T-helper 1 cell (primary cell): ENCODE results near the gene LYSMD2.

Experiments used
- DNase-seq, 5 donors: peaks; one replicate each; pipeline ENCODE4 v3.0.0-alpha.2; 2012 to 2020

LYSMD2 gene

DNA sequence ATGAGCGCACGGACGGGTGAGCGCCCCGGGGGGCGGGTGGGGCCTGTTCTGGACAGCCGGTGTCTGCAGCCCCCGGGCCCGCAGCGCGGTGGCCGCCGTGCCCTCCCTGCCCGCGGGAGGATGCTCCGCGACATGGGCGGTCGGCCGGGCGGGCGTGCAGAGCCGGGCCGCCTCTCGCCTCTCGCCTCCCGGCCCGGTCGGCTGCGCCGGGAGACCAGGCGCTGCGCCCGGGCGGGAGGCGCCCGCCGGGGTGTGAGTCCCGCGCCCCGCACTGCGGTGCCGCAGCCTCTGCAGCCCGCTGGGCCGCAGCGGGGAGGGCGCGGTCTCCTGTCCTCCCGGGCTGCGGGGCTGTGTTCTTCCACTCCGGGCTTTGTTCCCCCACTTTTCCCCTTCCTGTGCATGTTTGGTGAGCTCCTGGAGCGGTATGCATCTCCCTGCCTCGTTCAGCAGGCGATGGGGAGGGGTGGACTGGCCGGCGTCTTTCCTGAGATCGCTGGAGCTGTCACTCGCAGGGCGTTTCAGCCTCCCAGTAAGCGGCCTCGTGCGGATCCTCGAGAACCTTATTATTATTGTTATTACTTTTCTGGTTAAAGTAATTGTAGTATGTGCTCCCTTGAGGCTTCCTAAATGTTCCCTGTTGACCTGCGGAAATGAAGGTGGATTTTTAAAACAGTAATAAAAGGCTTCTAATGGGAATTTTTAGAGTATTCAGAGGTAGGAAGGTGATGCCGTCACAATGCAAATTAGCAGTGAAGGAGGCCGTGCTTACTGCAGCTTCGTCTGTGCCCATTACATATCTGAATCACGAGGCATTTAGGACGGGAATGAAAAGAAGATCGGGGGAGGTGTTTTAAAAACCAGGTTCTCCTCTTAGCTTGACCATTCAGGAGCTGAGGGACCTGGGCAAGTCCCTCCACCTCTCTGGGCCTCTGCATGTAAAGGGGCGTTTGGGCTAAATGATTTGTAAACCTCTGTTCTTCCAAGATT is 14.5 kb upstream of the LYSMD2 start:
- no peak for DNase-seq

DNA sequence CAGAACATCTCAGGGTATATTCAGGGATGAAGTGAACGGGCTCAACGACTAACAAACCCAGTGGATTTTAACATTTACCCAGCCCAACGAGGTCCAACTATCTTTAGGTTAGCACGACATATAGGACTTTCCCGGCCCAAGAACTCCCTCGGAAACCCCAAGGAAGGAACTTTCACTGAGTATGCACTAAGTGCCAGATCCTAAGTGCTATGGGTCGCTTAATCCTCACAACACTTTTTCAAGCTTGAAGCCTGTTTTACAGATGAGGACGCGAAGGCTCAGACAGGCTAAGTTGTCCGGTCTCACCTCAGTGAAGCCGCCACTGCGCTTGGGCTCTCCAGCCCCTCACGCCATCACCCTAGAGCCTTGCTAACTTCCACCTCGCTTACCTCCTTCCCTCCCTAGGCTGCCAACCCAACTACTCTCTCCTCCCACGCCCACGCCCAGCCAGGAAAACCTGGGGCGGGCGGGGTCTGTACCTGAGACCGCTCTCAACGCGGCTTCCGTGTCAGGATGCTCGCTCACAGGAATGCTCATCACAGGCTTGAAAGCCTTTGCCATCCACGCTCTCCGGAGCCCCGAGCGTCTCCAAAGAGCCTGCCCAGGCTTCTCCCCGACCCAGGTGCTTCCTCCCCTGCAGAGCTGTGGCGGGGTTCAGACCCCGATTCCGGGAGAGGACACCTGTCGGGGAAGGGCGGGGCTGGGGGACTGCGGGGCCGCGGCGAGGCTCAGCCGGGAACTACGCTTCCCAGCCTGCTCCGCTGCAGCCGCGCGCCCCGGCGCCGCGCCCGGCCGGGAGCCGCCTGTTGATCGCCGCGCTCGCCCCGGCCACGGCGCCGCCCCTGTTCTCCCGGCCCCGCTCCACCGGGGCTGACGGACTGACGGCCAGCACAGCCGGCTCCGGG is 13.6 kb upstream of the LYSMD2 start, which contains the start of gene TMOD2:
TMOD2 (plus strand) TSS at position 806 of the 905 bp plus-strand sequence. CDS start 14,845 bp downstream, outside the sequence.
- peak in 4 of 5 donors; percentile 18 to 39 (median 28) for DNase-seq

DNA sequence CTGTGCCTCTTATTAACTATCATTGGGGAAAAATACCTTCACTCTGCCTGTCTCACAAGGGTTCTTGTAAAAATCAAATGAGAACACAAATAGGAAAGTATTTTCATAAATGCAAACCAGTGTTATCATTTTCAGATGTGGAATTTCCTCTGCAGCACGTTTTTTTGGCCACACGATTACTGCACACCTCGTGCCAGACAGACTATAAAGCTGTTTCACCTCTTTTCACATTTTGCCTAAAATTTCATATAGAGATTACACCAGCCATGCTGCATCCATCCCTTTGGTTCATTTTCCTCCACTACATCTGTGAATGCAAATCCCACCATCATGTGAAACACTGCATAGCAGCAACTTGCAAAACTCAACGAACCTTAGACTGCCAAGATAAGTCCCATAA is 12.7 kb upstream of the LYSMD2 start:
- no peak for DNase-seq

DNA sequence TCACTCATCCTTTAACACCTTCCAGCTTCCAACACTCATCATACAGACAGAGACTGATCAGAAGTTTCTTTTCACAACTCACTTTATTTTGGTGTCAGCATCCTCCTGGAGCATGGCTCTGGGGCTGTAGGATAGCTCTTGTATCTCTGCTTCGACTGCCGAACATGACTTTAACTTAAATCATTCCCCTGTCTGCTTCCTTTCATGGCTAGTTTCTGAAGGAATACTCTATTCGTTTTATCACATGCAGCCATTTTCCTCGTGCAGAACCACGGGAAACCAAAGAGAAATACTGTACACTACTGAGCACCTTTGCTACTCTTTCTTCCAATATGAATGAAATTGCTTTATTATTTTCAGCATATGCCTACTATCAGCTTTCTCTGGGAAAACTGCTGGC is 11.9 kb upstream of the LYSMD2 start:
- no peak for DNase-seq

DNA sequence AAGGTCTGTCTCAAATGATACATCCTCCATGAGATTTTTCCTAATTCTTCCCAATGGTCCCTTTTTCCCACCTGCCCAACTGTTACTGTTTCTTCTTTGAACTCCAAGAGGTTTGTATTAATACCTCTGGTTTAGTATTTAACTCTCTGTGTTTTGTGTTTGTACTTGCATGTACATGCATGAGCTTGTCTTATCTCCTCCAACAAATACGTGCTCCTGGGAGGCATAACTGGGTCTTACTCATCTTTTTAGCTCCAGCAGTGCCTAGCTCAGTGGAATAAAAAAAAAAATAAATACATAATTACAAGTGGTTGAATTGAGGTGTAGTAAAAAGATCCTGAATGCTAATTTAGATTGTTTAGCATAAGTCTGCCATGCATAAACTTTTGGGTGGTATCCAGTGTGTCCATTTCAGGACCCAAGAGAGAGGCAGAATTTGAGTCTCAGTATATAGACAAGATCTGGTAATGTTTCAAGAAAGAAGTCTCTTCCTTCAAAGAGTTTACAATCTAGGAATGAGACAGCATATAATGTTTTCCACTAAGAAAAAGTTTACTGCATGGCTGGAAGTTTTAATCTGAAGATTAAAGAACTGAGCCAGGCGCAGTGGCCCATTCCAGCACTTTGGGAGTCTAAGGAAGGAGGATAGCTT is 1.7 kb upstream of the LYSMD2 start:
- DNase-seq, result no peak

DNA sequence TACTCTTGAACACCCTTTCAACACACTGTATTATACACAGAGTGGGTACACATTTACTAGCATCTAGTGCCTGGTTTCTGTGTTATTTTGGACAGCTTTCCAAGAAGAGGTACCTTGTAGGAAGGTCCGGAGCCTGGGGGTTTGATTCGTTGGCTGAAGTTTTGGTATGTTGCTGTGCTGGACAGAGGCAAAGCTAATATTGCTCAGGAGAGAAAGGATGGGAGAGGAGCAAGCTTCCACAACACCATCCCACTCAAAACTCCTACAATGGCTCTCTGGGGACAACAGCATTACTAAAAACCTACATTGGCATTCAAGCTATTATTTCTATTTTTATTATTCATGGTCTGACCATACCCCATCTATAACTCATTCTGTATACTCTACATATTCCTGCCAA is 1.1 kb upstream of the LYSMD2 start:
- no peak for DNase-seq

DNA sequence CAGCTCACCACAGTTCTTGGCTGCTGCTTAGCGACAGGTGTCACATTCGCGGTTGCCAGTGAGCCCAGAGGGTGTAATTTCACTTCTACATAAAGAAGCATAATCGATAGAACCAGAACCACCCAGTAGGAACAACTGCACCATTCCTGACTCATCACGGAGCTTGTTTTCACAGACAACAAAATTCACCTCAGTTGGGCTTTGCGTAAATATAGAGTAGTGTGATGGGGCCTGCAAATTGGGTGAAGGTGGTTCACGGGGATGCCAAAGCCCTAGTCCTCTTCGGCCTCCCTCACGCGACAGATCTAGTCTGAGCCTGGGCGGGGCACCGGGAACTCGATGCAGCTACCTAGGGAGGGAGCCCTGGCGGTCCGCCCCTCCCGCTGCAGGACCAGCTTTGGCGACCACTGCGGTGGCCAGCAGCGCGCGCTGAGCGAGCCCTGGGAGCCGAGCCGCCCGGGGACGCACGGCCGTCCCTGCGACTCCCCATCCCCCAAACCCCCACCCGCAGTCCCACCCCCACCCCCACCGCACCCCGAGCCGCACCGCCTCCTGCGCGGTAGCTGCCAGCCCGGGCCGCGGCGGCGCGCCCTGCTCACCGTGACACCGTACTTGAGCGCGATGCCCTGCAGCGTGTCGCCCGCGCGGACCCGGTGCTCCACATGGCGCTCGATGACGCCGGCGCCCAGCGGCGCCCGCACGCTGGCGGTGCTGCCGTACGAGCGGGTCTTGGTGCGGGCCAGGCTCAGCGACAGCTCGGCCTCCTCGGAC is 519 bp downstream of the LYSMD2 start:
- peak; percentile 29 to 52 (median 47) for DNase-seq

DNA sequence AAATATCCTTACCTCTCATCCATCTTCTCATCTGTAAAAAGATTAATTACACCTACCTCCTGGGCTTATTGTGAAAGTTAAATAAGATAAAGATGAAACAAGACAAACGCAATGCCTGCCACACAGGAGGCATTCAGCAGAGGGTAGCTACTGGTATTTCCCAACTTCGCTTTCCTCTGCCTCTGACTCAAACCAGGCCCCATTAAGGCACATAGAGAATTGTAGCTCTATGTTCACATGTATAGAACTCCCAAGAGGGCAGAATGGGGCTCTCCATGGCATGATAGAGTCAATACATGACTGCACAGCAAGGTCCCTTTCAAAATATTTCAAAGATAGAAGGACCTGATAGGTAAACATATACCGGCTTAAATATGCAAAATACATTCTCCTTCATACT is 1.4 kb downstream of the LYSMD2 start:
- DNase-seq, result peak in 1 of 5 donors; percentile 41

DNA sequence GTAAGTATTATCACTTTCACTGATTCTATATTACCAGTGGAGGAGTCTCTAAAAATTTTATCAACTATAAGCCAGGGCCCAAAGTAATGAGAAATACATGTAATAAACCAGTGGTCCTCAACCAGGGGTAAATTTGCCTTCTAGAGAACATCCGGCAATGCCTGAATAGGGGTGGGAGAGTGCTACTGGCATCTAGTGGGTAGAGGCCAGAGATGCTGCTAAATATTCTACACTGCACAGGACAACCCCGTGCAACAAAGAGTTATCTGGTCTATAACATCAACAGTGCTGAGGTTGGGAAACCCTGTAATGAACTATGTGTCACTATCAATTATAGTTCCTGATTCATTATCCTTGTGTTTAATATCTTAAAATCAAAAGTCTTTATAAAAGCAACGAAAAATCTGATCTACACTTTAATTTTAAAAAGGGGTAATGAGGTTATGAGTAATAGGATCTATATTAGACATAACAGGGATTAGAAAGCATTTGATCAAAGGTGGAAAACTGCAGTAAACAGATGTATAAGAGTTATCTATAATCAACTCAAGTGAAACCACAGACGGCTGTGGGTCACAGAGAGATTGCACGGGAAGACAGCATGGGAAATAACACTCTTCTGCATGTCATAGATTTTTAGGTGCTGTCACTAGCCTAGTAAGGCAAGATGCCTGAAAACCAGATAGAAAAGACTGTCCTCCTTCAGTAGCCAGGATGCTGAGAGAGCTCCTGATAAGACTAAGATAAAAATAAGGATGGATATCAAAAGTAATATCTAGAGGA is 2.0 kb downstream of the LYSMD2 start:
- no peak for DNase-seq

DNA sequence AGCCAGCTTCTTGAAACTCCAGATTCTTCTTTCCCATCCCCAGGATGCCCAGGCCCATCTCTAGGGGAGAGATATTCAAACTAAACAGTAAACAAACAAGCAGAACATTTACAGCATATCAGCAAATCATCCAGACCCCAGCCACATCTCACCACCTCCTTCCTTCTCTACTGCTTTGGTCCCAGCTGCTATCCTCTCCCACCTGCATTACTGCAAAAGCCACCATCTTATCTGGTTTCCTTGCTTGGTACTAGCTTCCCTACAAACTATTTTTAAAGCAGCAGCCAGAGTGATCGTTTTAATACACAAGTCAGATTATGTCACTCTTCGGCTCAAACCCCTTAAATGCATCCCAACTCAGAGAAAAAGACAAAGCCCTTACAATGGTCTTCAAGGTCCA is 4.8 kb downstream of the LYSMD2 start:
- DNase-seq, result no peak

DNA sequence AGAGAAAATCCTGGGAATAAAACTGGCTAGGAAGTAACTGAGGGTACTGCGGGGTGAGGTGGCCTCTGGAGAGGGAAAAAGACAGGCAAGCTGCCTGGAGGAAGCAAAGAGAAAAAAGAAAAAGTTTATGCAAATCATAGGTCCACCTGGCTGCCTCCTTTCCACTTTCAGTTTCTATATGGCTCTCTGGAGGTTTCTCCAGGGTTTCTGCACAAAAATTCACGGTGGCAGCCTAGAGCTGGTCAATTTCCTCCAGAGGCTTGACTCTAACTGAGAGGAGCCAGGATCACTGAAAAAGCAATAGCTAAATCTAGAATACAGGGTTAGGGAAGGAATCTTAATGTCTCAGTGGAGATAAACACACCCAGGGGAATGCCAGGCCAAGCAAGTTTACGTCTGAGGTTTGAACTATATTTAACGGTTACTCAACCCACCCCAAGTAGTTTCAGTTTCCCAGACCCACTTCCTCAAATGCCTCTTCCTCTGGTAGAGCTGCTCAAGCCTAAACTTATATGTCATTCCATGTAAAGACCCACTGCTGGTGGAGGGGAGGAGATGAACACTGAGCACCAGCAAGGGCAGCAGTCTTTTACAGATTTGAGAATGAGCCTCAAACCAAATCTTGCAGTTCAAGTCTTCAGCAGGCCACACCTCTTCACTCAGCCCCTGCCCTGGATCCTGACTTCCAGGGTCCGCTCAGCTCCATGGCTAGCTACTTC is 5.7 kb downstream of the LYSMD2 start:
- DNase-seq, result peak in 4 of 5 donors; percentile 8 to 62 (median 25)

DNA sequence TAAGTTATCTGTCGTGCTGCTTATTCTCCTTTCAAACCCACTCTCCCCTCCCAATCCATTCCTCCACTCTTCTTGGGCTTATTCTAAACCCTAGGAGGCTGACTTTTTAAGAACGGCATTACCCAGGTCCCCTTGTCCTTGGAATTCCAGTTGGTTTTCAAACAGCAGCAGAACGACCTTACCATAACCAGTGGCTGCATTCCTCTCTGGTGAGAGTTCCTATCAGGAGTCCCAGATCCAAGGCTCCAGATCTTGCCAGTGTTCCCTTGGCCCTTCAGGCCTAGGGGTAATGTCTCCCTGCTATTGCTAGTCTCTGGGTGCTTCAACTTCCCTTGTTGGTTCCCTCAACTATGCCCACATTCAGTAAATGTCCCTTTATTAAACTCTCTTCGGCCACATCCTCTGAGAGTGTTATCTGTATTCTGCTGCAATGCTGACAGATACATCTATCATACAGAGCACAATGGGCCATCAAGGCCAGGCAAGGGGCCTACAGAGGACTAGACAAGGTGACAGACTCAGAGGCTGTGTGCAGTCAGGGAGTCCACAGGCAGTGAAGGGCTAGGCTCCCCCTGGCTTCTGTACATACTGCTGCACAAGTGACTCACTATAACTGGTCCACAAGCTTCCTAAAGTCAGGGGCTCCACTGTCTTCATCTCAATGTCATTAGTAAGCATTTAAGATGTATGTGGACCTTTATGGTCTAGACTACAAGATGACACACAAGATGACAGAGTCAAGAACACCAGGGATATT is 10.1 kb downstream of the LYSMD2 start:
- no peak for DNase-seq

DNA sequence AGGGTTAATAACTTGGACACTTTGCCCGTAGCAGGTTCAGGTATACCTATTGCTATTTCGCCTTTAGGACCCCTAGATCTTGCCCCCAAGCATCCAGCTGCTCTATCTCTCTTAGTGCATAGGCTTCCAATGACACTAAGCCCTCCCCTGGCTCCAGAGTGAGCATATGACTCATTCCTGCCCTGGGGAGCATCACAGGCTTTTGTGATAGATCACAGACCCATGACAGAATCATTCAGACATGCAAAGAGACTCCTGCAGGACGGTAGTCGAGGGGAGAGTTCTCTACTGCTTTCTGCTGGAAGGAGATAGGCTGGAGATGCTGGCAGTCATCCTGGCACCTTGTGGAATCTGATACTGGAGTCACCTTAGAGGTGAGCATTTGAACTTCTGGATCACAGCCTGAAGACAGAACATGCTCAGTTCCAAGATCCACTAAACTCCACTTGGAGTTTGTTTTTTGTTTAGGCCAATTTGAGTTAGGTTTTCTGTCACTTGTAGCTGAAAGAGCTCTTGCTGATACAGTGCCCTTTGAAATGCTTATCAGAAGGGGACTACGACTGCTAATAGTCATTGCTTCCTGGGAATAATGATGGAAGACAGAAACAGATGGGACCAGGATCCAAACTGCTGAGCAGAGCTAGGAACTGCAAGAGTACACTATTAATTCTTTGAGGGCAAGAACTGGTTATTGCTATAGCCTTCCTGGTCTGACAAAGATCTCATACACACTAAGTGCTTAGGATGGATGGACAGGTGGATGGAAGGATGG is 11.0 kb downstream of the LYSMD2 start:
- DNase-seq, result no peak

DNA sequence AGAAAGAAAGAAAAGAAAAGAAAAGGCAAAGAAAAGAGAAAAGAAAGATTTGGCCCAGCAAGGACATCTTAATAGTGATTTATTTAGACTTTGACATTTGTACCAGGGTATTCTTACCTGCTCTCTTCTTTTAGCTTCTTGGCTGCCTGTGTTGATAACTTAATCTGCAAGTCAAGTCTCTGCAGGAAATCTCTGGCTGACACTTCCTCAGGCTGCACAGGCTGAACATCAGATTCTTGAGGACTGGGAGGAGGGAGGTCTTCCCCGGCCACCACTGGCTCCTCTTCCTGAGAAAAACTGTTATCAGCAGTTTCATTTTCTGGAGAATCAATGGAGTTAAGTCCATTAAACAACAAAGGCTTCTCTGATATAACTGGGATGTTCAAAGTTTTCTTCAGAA is 12.8 kb downstream of the LYSMD2 start:
- DNase-seq, result no peak

DNA sequence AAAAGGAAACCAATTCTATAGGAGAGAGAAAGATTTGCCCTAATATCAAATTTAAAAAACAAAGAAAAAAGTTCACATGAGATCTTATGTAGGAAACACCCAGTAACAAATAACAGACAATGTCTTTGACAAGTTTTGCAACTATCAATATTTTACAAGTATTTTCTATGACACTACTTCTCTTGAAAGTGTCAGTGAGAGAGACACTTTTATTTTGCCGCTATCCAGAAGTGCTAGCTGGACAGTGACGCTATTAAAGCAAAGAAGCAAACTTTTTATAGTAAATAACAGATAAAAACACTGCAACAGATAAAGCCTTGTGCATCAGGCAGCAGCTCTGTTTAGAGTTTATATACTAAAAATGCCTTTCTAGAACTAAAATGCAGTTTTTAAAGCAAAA is 13.3 kb downstream of the LYSMD2 start:
- DNase-seq, result no peak

DNA sequence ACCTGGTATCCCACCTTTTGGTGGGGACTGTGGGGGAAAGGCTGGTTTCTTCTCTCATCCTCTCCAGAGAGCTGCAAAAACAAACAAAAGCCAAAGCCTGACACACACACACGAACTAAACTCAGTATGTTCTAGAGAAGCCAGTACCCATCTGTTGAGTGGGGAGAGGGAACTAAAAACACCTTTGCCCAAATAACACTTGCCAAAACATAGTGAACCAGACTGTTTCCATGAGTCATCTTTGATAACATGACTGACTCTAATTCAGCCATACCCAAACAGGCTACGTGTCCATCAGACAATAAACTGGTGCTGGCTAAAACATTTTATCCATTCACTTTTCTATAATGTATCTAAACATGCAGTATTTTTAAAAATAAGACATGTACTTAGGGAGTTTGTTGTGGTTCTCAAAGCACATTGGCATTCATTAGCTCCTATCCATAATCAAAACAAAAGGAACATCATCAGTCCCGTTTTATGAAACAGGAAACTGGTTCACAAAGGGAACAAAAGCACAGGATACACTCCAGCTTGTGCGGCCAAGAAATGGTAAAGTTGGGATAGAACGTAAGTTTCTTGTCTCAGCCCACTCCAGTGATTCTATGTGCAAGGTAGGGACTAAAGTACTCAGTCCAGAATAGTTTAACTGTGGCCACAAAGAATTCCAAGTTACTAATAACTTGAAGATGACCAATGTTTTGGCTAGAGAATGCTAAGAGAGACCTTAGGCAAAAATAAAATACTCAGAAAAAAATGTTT is 16.1 kb downstream of the LYSMD2 start:
- no peak for DNase-seq

DNA sequence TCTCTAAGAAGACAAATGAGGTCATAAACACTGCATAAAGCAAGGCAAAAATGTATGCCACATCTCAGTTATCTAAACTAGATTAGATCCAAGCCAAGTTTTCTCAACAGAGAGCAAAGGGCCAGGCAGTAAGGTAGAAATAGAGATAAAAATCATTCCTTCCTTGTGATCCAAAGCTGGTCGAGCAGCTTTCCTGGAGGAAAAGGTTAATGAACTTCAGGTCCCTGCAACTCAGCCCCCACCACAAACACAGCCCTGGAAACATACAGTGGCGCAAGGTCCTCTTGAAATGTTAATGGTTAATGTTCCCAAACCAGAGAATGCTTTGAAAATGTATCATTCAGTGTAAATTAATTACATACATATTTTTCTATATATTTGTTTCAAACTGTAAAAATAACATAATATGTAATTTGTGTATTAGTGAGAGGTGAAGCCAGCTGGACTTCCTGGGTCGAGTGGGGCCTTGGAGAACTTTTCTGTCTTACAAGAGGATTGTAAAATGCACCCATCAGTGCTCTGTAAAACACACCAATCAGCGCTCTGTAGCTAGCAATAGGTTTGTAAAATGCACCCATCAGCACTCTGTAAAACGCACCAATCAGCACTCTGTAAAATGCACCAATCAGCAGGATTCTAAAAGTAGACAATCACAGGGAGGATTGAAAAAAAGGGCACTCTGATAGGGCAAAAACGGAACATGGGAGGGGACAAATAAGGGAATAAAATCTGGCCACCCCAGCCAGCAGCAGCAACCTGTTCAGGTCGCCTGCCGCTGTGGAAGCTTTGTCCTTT is 17.1 kb downstream of the LYSMD2 start:
- DNase-seq, result no peak
